Neuron (in vitro differentiated cells): Measurements from ENCODE around the gene NLGN1.

ENCODE experiments used
- H2AFZ ChIP-seq: one replicate; pipeline ENCODE4 v1.6.1; 2013; ENCODE audit warnings: low read depth, mild to moderate bottlenecking, inconsistent platforms, low read length, moderate library complexity
- H3K27me3 ChIP-seq: one replicate; pipeline ENCODE4 v1.6.1; 2013; ENCODE audit warnings: low read length; ENCODE audit not compliant: insufficient read depth
- H3K36me3 ChIP-seq: one replicate; pipeline ENCODE4 v1.6.1; 2013; ENCODE audit warnings: low read length; ENCODE audit not compliant: insufficient read depth
- H3K4me1 ChIP-seq: one replicate; pipeline ENCODE4 v1.6.1; 2013; ENCODE audit warnings: low read length; ENCODE audit not compliant: insufficient read depth
- H3K4me3 ChIP-seq: 2 replicates; pipeline ENCODE4 v1.5.1; 2013; ENCODE audit warnings: mild to moderate bottlenecking, low read length, moderate library complexity
- H3K9me3 ChIP-seq: one replicate; pipeline ENCODE4 v1.6.1; 2013; ENCODE audit warnings: low read length

The NLGN1 gene

DNA sequence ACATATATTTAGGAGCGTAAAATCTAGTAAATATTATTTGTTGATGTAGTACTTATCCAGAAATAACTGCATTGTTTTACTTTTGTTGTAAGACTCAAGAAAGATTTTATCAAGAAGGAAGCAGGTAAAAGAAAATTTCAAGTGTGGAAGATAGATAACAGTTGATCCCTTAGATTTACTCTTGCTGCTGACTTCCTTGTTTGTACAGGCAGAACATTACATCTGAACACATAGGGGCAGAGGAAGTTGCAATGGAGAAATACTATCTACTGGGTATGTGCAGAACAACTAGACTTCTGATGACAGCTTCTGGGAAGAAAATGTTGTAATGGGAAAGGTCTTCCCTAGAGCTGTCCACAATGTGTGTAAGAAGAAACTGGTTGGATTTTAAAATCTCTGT lies 350.6 kb downstream of the NLGN1 start:
- Histone ChIP-seq H3K4me1 (peaks cover 13% of the 10 kb centered on the region), H3K36me3 (no peaks in the 10 kb centered on the region), H3K27me3 (no peaks in the 10 kb centered on the region), H3K4me3 (no peak overlapping the region), H2AFZ (no peak overlapping the region), H3K9me3 (peaks cover 2% of the 10 kb centered on the region)

DNA sequence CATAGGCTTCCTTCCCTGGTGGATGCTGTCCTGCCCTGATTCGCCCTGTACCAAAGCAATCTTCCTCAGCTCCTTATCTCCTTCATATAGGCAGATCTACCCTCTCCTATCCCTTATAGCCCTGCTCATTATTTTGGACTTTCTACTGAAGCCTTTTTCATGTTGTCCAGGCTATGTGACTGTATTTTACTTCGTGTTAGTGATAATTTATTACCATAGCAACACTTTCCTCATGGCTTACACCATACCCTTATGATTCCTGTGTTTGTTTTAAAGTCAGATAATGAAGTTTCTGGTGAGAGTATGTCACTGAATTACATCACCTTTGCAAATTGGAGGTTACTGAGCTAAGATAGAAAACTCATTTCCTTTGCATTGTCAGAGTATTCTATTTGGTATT lies 352.6 kb downstream of the NLGN1 start:
- Histone ChIP-seq H3K9me3 (peaks cover 2% of the 10 kb centered on the region), H3K36me3 (no peaks in the 10 kb centered on the region), H2AFZ (no peak overlapping the region), H3K27me3 (no peaks in the 10 kb centered on the region), H3K4me1 (peaks cover 5% of the 10 kb centered on the region), H3K4me3 (no peak overlapping the region)

DNA sequence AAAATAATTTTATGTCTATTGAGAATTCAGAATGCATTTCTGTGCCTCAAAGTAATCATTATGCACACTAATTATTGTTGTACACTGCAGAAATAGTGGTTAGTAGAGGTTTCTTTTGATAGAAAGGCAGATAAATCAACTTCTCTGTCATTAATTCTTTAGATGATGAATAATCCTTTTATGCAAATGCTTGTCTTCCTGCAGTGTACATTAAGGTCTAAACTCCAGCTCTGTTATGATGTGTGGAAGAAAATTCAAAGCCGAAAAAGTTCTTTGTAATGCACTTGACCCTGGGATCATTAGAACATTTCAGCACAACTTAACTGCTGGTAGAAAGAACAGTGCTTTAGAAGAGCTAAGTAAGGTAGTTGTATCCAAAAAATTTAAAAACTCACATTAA lies 353.0 kb downstream of the NLGN1 start:
- Histone ChIP-seq H3K9me3 (peaks cover 2% of the 10 kb centered on the region), H3K36me3 (no peaks in the 10 kb centered on the region), H3K4me1 (peaks cover 5% of the 10 kb centered on the region), H2AFZ (no peak overlapping the region), H3K4me3 (no peak overlapping the region), H3K27me3 (no peaks in the 10 kb centered on the region)

DNA sequence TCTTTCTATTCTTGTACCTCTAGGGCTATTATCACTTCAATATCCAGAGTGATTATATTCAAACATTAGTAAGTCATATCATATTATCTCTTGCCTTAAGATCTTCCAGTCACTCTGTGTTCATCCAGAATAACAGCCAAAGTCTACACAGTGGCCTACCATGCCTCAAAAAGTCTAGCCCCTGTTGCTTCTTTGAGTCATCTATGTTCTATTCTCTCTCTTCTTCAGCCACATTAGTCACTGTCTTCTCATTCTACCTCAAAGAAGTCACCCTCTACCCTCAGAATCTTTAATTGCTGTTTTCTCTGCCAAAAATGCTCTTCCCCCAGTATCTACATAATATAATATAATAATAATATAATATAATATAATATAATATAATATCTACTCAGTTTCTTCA lies 356.0 kb downstream of the NLGN1 start:
- Histone ChIP-seq H3K4me3 (no peak overlapping the region), H3K9me3 (peaks cover 2% of the 10 kb centered on the region), H2AFZ (no peak overlapping the region), H3K4me1 (peaks cover 5% of the 10 kb centered on the region), H3K36me3 (no peaks in the 10 kb centered on the region), H3K27me3 (no peaks in the 10 kb centered on the region)

DNA sequence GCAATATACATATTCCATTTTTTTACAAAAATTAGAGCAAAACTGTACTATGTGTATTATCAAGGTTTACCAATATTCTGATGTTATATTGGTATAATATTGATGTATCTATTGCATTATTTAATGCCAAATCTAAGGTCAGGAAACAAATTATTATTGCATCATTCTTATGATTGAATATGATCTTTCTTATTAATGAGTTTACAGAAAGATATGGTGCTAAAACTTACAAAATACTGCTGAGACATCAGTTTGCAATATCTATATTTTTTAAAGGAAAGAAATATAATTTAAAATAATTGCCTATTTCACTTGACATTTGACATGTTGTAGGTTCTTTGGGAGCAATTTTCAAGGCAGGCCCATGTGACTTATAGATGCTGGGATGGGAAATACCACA lies 357.6 kb downstream of the NLGN1 start:
- Histone ChIP-seq H3K9me3 (peaks cover 2% of the 10 kb centered on the region), H3K4me3 (no peak overlapping the region), H3K4me1 (peaks cover 5% of the 10 kb centered on the region), H3K27me3 (no peaks in the 10 kb centered on the region), H3K36me3 (no peaks in the 10 kb centered on the region), H2AFZ (no peak overlapping the region)

DNA sequence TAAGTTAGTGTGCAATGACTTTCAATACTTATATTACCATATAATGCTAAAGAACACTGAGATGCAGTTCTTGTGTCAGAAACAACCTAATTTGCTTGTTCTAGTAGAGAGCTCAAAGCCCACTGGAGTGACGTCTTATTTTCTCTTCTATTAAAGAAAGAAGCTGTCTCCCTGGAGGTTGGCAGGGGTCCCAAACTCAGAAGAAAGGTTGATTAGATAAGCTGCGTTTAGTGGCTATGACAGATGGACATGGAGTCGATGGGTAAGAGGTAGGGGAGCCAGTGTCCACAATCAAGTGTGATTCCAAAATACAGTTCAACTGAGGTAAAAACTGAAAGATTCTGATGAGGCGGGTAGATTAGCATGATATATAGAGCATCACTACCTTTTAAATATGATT lies 363.6 kb downstream of the NLGN1 start:
- no peak overlapping the region for H2AFZ ChIP-seq
- no peak overlapping the region for H3K4me3 ChIP-seq
- H3K27me3 ChIP-seq = no peaks in the 10 kb centered on the region
- H3K36me3 ChIP-seq = no peaks in the 10 kb centered on the region
- no peaks in the 10 kb centered on the region for H3K9me3 ChIP-seq
- H3K4me1 ChIP-seq = peaks cover 8% of the 10 kb centered on the region

DNA sequence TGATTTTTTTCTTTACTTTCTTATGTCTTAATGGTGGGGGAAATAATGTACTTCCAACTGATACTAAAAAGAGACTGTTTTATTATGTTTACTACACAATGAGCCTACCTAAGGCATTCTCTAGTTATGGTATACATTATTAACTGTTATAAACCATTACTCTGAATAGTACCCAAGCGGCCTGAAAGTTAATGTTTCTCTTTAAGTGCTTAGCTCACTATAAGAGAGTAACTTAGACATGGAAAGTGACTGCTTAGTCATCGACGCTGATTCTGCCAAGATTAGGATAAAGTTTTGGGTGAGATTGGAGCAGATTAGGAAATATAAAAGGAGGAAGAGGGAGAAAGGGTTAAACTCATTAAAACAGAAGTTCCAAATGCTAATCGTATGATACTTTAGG lies 365.0 kb downstream of the NLGN1 start:
- no peaks in the 10 kb centered on the region for H3K36me3 ChIP-seq
- no peaks in the 10 kb centered on the region for H3K27me3 ChIP-seq
- no peak overlapping the region for H2AFZ ChIP-seq
- H3K4me1 ChIP-seq = peaks cover 8% of the 10 kb centered on the region
- H3K4me3 ChIP-seq = no peak overlapping the region
- H3K9me3 ChIP-seq = no peaks in the 10 kb centered on the region

DNA sequence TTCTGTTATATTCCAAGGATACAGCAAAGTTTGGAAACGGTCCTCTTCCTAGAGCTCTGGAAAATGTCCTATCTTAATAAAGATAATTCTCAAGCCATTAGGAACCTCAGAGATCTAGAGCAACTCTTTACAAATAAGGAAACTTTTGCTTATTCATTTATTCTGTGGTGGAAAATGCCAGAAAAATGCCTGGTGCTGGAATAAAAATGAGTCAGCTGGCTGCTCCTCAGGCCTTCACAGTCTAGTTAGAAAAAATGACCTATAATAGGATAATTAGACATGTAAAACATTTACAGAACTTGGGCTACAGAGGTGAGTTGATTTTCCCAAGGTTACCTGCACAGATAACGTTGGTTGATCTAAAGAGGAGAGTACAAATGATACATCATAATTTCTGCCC lies 372.5 kb downstream of the NLGN1 start:
- H3K4me3 ChIP-seq = no peak overlapping the region
- no peaks in the 10 kb centered on the region for H3K9me3 ChIP-seq
- H3K4me1 ChIP-seq = peaks cover 8% of the 10 kb centered on the region
- no peaks in the 10 kb centered on the region for H3K27me3 ChIP-seq
- H2AFZ ChIP-seq = no peak overlapping the region
- H3K36me3 ChIP-seq = no peaks in the 10 kb centered on the region

DNA sequence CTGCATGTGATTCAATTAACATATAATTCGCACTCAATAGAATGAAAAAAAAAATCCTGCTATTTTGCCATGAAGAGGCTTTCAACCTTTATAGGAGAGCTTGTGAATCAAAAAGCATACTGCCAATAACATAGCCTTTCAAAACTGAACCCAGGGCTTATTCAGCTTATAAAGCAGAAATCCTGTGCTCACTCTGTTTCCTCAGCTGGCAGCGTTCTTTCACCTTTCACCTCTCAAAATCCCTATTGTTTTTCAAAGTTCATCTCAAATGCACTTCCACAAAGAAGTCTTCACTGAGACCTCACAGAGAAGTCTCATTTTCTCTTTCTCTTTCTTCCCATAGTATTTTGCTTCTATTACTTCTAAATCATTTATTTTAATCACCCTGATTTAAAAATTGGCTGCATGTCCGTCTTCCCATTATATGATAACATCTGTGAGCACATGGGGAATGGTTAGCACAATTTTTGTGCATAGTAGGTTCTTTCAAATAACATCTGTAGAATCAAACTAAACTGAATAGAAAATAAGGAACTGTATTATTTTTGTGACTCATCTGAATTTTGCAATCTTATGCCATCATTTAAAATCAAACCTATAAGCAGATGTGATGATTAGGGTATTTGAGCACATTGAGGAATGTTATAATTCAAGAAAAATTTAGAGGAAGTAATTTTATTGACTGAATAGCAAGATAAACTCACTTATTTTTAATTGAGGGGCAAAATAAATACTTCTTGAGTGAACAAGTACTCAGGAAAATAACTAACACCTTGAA lies 373.4 kb downstream of the NLGN1 start:
- Histone ChIP-seq H3K4me3 (no peak overlapping the region), H3K27me3 (no peaks in the 10 kb centered on the region), H3K36me3 (no peaks in the 10 kb centered on the region), H2AFZ (no peak overlapping the region), H3K9me3 (no peaks in the 10 kb centered on the region), H3K4me1 (peaks cover 8% of the 10 kb centered on the region)

DNA sequence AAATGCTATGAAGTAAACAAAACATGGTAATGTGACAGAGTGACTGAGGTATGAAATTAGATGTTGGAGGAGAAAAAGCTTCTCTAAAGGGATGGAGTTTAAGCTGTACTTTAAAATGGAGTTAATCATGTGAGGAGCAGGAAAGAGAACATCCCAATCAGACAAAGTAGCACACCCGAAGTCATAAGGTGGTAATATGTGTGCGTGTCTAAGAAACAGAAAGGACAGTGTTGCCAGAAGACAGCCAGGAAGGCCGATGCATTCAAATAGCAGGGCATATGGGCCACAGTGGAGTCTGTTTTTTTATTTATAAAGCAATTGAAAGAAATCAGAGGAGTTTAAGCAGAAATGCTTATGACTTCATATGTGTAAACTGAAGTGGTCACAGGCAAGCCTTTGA lies 376.3 kb downstream of the NLGN1 start:
- H3K4me3 ChIP-seq = no peak overlapping the region
- no peaks in the 10 kb centered on the region for H3K27me3 ChIP-seq
- no peaks in the 10 kb centered on the region for H3K9me3 ChIP-seq
- no peaks in the 10 kb centered on the region for H3K36me3 ChIP-seq
- H2AFZ ChIP-seq = no peak overlapping the region
- H3K4me1 ChIP-seq = peaks cover 8% of the 10 kb centered on the region

DNA sequence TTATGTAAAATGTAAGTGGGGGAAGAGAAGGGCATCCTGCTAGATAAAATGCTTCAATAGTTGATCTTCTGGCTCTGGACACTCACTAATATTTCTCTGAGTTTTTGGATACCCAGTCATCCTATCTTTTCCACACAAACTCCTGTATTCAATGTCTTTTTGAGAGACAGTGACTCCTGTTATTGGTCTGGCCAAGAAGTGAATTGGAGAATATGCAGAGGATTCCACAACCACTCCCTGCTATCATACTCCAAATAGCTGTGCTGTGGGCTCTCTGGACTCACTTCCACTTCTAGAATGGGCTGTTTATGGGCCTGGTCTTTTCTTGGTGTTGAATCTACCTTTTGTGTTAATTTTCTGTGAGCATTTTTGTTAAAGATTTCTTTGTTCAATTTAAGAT lies 376.8 kb downstream of the NLGN1 start:
- Histone ChIP-seq H3K4me1 (peaks cover 8% of the 10 kb centered on the region), H3K9me3 (no peaks in the 10 kb centered on the region), H3K4me3 (no peak overlapping the region), H2AFZ (no peak overlapping the region), H3K36me3 (no peaks in the 10 kb centered on the region), H3K27me3 (no peaks in the 10 kb centered on the region)

DNA sequence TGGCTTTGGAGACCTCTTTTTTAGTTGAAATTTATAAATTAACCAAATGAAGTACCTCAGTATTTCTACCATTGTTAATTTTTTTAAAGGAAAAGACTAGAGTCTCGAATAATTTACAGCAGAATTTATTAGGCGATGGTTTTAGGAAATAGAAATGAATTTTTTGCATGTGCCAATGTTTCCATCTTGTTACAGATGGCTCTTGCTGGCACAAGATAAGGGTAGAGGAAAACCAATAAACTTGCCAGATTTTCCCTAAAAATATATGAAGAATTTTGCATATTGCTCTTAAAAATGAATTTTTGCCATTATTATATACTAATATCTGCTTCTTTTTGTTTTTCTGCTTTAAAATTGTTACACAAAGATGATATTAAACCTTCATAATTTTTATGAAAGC lies 380.7 kb downstream of the NLGN1 start:
- Histone ChIP-seq H2AFZ (no peak overlapping the region), H3K4me3 (no peak overlapping the region), H3K4me1 (peaks cover 3% of the 10 kb centered on the region), H3K9me3 (no peaks in the 10 kb centered on the region), H3K36me3 (no peaks in the 10 kb centered on the region), H3K27me3 (no peaks in the 10 kb centered on the region)

DNA sequence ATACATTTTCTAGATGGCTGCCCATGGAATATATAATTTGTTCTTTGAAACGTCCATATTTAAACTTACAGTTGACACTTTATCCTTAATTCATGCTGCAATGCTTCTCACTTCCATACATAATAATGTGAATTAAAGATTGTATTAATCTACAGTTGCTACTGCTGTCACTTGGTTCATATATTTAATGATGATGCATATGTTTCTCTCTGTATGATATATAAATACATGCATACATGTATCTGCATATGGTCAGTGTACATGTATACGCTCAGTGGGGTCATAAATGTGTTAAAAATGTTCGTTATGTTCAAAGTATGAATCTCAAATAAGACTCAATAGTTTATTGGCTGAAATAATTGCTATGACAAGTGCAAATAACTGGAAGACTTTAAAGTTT lies 382.5 kb downstream of the NLGN1 start:
- H3K27me3 ChIP-seq = no peaks in the 10 kb centered on the region
- no peak overlapping the region for H3K4me3 ChIP-seq
- no peaks in the 10 kb centered on the region for H3K9me3 ChIP-seq
- H2AFZ ChIP-seq = no peak overlapping the region
- H3K36me3 ChIP-seq = no peaks in the 10 kb centered on the region
- no peaks in the 10 kb centered on the region for H3K4me1 ChIP-seq

DNA sequence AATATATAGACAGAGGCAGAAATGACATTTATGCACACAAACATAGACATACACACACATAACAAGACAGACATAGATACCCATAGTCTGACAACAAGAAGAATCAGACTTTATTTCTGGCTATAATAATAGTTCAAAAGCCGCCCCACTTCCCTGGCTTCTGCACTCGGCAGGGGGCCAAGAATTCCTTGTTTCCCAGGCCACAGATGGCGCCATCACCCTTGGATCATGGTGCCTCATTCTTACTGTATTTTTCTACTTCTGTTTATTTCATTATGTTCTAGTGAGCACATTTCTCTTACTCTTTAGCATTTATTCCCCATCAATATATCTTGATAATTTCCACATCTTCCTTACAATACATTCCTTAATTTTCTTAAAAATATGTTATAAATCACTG lies 387.5 kb downstream of the NLGN1 start:
- H3K9me3 ChIP-seq = no peaks in the 10 kb centered on the region
- H3K4me3 ChIP-seq = no peak overlapping the region
- no peaks in the 10 kb centered on the region for H3K27me3 ChIP-seq
- H2AFZ ChIP-seq = no peak overlapping the region
- H3K4me1 ChIP-seq = no peaks in the 10 kb centered on the region
- H3K36me3 ChIP-seq = no peaks in the 10 kb centered on the region
